ENCODE data around the gene SHF.

DNA sequence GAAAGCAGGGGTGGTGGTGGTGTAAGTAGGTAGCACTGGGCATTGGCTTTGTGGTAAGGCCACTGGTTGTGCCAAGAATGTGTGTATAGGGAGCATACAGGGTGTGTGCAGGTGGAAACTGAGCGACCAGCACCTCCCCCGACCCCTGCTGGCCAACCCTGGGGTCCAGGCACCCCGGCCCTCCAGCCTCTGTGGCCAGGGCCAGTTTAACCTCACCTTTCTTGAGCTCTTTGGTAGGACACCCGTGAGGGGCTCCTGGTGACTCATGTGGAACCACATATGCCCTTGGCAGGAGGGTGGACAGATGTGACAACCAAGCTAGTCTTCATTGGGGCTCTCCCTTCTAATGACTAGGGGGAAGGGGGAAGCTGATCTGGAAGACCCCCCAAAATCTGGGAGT, 19.5 kb downstream of the SHF start:
- TF ChIP-seq, protein P1, sequence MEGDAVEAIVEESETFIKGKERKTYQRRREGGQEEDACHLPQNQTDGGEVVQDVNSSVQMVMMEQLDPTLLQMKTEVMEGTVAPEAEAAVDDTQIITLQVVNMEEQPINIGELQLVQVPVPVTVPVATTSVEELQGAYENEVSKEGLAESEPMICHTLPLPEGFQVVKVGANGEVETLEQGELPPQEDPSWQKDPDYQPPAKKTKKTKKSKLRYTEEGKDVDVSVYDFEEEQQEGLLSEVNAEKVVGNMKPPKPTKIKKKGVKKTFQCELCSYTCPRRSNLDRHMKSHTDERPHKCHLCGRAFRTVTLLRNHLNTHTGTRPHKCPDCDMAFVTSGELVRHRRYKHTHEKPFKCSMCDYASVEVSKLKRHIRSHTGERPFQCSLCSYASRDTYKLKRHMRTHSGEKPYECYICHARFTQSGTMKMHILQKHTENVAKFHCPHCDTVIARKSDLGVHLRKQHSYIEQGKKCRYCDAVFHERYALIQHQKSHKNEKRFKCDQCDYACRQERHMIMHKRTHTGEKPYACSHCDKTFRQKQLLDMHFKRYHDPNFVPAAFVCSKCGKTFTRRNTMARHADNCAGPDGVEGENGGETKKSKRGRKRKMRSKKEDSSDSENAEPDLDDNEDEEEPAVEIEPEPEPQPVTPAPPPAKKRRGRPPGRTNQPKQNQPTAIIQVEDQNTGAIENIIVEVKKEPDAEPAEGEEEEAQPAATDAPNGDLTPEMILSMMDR (IDR thresholded peaks at IDR 0.05; ENCODE audit: low read depth, low read length, poor library complexity, severe bottlenecking) = no peak
- TF ChIP-seq EZH2phosphoT487 (IDR thresholded peaks at IDR 0.05; ENCODE audit: borderline replicate concordance, low read length) = no peak
